IMR-90 (cell line): ENCODE data around the gene DNAH5. TPM values are rescaled to one million over a fixed set of nuclear protein-coding genes. Genes with fewer than 3 reads are reported as not detected.

Experiments used
- ATAC-seq: fragments of 200-7000 bp; cut with Tn5 transposase; 2 replicates; pipeline ENCODE4 v1.9.1; 2020; ENCODE audit warnings: low read depth, mild to moderate bottlenecking, moderate library complexity
- BruUV-seq: library from RNA; stranded (reverse); fragments of 400-500 nt; replicated peaks from 2 replicates; lab custom pipeline; 2021; lab: Mats Ljungman, UMichigan
- CTCF ChIA-PET: fragments of 300-600 bp; formaldehyde crosslinking; extraction: SDS; loops from one replicate; lab custom pipeline; 2021; ENCODE audit warnings: antibody characterized with exemption; lab: Yijun Ruan, JAX
- POLR2A ChIA-PET: fragments of 300-600 bp; sonication (Branson Sonifier 250); formaldehyde crosslinking; loops from one replicate; lab custom pipeline; 2022; ENCODE audit warnings: antibody characterized with exemption; ENCODE audit not compliant: unreplicated experiment; lab: Charles Lee
- DNase-seq: peaks from one replicate; pipeline ENCODE4 v3.0.0; 2013
- H2AFZ ChIP-seq: replicated peaks from 2 replicates; pipeline ENCODE3; 2013; ENCODE audit warnings: low read length, mild to moderate bottlenecking; ENCODE audit not compliant: poor library complexity
- H2AK5ac ChIP-seq: 2 replicates; pipeline ENCODE4 v1.6.1; 2013; ENCODE audit warnings: low read depth, low read length, inconsistent platforms
- H2AK9ac ChIP-seq: replicated peaks from 2 replicates; pipeline ENCODE3; 2013; ENCODE audit warnings: mild to moderate bottlenecking, low read depth, low read length, moderate library complexity; ENCODE audit not compliant: poor library complexity
- H2BK120ac ChIP-seq: 2 replicates; pipeline ENCODE4 v1.6.1; 2013; ENCODE audit warnings: low read depth, low read length, inconsistent platforms
- H2BK15ac ChIP-seq: 3 replicates; pipeline ENCODE4 v1.6.1; 2013; ENCODE audit warnings: low read depth, low read length, inconsistent platforms
- H2BK20ac ChIP-seq: 2 replicates; pipeline ENCODE4 v1.6.1; 2013; ENCODE audit warnings: low read depth, mild to moderate bottlenecking, inconsistent platforms, low read length, moderate library complexity
- H2BK5ac ChIP-seq: 2 replicates; pipeline ENCODE4 v1.6.1; 2013; ENCODE audit warnings: mild to moderate bottlenecking, low read depth, low read length, inconsistent platforms; ENCODE audit not compliant: poor library complexity, severe bottlenecking
- H3K14ac ChIP-seq: replicated peaks from 2 replicates; pipeline ENCODE4 v1.6.1; 2013; ENCODE audit warnings: low read depth, low read length, inconsistent platforms
- H3K18ac ChIP-seq: 2 replicates; pipeline ENCODE4 v1.6.1; 2013; ENCODE audit warnings: low read depth, low read length, control low read depth
- H3K23ac ChIP-seq: 2 replicates; pipeline ENCODE4 v1.6.1; 2013; ENCODE audit warnings: low read depth, low read length, inconsistent platforms
- H3K27ac ChIP-seq: 2 replicates; pipeline ENCODE4 v1.5.1; 2013; ENCODE audit warnings: mild to moderate bottlenecking, control low read depth, low read length; ENCODE audit not compliant: insufficient read depth
- H3K27me3 ChIP-seq: 2 replicates; pipeline ENCODE4 v1.6.1; 2013; ENCODE audit warnings: low read length; ENCODE audit not compliant: control insufficient read depth, insufficient read depth
- H3K36me3 ChIP-seq: 2 replicates; pipeline ENCODE4 v1.6.1; 2013; ENCODE audit warnings: low read length, mixed read lengths; ENCODE audit not compliant: control insufficient read depth, insufficient read depth
- H3K4ac ChIP-seq: 2 replicates; pipeline ENCODE4 v1.6.1; 2013; ENCODE audit warnings: low read depth, low read length, inconsistent platforms
- H3K4me1 ChIP-seq: 2 replicates; pipeline ENCODE4 v1.6.1; 2013; ENCODE audit warnings: low read length, mixed read lengths; ENCODE audit not compliant: control insufficient read depth, insufficient read depth
- H3K4me2 ChIP-seq: 2 replicates; pipeline ENCODE4 v1.6.1; 2013; ENCODE audit warnings: low read depth, mild to moderate bottlenecking, control low read depth, low read length, moderate library complexity
- H3K4me3 ChIP-seq: 2 replicates; pipeline ENCODE4 v1.5.1; 2013; ENCODE audit warnings: low read depth, mild to moderate bottlenecking, control low read depth, low read length, moderate library complexity; ENCODE audit not compliant: insufficient read depth
- H3K56ac ChIP-seq: 2 replicates; pipeline ENCODE4 v1.6.1; 2013; ENCODE audit warnings: low read length, inconsistent platforms; ENCODE audit not compliant: insufficient read depth; ENCODE audit errors: extremely low read depth
- H3K79me1 ChIP-seq, 2 experiments: 2 replicates each; pipeline ENCODE4 v1.6.1; 2013; ENCODE audit warnings: low read length in 2 of 2, inconsistent platforms in 1 of 2, low read depth in 1 of 2
- H3K9ac ChIP-seq: 2 replicates; pipeline ENCODE4 v1.6.1; 2013; ENCODE audit warnings: low read depth, low read length, control low read depth
- H3K9me1 ChIP-seq: 2 replicates; pipeline ENCODE4 v1.6.1; 2013; ENCODE audit warnings: low read length, inconsistent platforms; ENCODE audit not compliant: insufficient read depth
- H3K9me3 ChIP-seq: 2 replicates; pipeline ENCODE4 v1.6.1; 2013; ENCODE audit warnings: low read length; ENCODE audit not compliant: control insufficient read depth, insufficient read depth
- H4K20me1 ChIP-seq: 2 replicates; pipeline ENCODE4 v1.6.1; 2013; ENCODE audit warnings: low read length, inconsistent platforms; ENCODE audit not compliant: insufficient read depth
- H4K5ac ChIP-seq: 2 replicates; pipeline ENCODE4 v1.6.1; 2013; ENCODE audit warnings: mild to moderate bottlenecking, low read depth, low read length, control low read depth
- H4K8ac ChIP-seq, 2 experiments: 2 replicates each; pipeline ENCODE4 v1.6.1; 2013; ENCODE audit warnings: low read depth in 2 of 2, low read length in 2 of 2, control low read depth in 1 of 2, inconsistent platforms in 1 of 2
- H4K91ac ChIP-seq: 2 replicates; pipeline ENCODE4 v1.6.1; 2013; ENCODE audit warnings: low read depth, low read length, inconsistent platforms; ENCODE audit not compliant: insufficient read depth
- BHLHE40 ChIP-seq: fragments of 150-350 bp; IDR thresholded peaks from 2 replicates; pipeline ENCODE4 v1.6.1; 2016; ENCODE audit warnings: mild to moderate bottlenecking, low read depth, low read length
- CEBPB ChIP-seq: IDR thresholded peaks from 2 replicates; pipeline ENCODE4 v1.6.1; 2012; ENCODE audit warnings: low read depth, low read length, improper control_type of control experiment
- CHD1 ChIP-seq: IDR thresholded peaks from 2 replicates; pipeline ENCODE4 v1.6.1; 2012; ENCODE audit warnings: low read depth, low read length, improper control_type of control experiment
- CTCF ChIP-seq: conservative IDR thresholded peaks from 2 replicates; pipeline ENCODE4 v1.5.1; 2012; ENCODE audit warnings: mild to moderate bottlenecking, low read depth, low read length, improper control_type of control experiment
- ELK1 ChIP-seq: fragments of 150-350 bp; IDR thresholded peaks from 2 replicates; pipeline ENCODE4 v1.6.1; 2016; ENCODE audit warnings: low read depth, mild to moderate bottlenecking, low read length, moderate library complexity, borderline replicate concordance
- FOS ChIP-seq: fragments of 150-350 bp; IDR thresholded peaks from 2 replicates; pipeline ENCODE4 v1.6.1; 2016; ENCODE audit warnings: low read depth, low read length
- MAFK ChIP-seq: IDR thresholded peaks from 2 replicates; pipeline ENCODE4 v1.6.1; 2012; ENCODE audit warnings: low read depth, low read length, improper control_type of control experiment
- MAZ ChIP-seq: IDR thresholded peaks from 2 replicates; pipeline ENCODE4 v1.6.1; 2012; ENCODE audit warnings: low read depth, mild to moderate bottlenecking, low read length, improper control_type of control experiment, moderate library complexity, borderline replicate concordance
- MXI1 ChIP-seq: IDR thresholded peaks from 2 replicates; pipeline ENCODE4 v1.6.1; 2012; ENCODE audit warnings: low read depth, mild to moderate bottlenecking, low read length, moderate library complexity, borderline replicate concordance
- NFE2L2 ChIP-seq: fragments of 150-350 bp; IDR thresholded peaks from 2 replicates; pipeline ENCODE4 v1.6.1; 2016; ENCODE audit warnings: low read depth, mild to moderate bottlenecking, low read length
- POLR2A ChIP-seq: IDR thresholded peaks from 2 replicates; pipeline ENCODE4 v1.6.1; 2012; ENCODE audit warnings: mild to moderate bottlenecking, low read depth, low read length
- RAD21 ChIP-seq: IDR thresholded peaks from 2 replicates; pipeline ENCODE4 v1.6.1; 2012; ENCODE audit warnings: low read length, improper control_type of control experiment
- RCOR1 ChIP-seq: IDR thresholded peaks from 2 replicates; pipeline ENCODE4 v1.6.1; 2012; ENCODE audit warnings: mild to moderate bottlenecking, low read length, improper control_type of control experiment; ENCODE audit not compliant: insufficient replicate concordance
- RFX5 ChIP-seq: IDR thresholded peaks from 2 replicates; pipeline ENCODE4 v1.8.0; 2012; ENCODE audit warnings: low read depth, mild to moderate bottlenecking, low read length, moderate library complexity
- SMC3 ChIP-seq: fragments of 150-350 bp; IDR thresholded peaks from 2 replicates; pipeline ENCODE4 v1.6.1; 2016; ENCODE audit warnings: low read depth, mild to moderate bottlenecking, antibody characterized with exemption, low read length, moderate library complexity
- USF2 ChIP-seq: fragments of 150-350 bp; IDR thresholded peaks from 2 replicates; pipeline ENCODE4 v1.6.1; 2017; ENCODE audit warnings: mild to moderate bottlenecking, antibody characterized with exemption, low read length, low read depth
- WGBS, 2 experiments: methylation state at CpG; one replicate each; pipeline versions ENCODE4 v1.1.5 to v1.1.7; 2013; ENCODE audit warnings: missing lambda C conversion rate in 2 of 2; ENCODE audit not compliant: insufficient read length in 1 of 2; ENCODE audit errors: extremely low coverage in 2 of 2; 5-methylcytosine and 5-hydroxymethylcytosine counted together
- dilution Hi-C: fragments of 300-500 bp; cut with HindIII; formaldehyde crosslinking; loops from one replicate; pipeline ENCODE4 v1.14.3; 2018; ENCODE audit warnings: low sequenced_read_pairs; ENCODE audit not compliant: unreplicated experiment
- in situ Hi-C: fragments of 300-500 bp; cut with MboI; formaldehyde crosslinking; loops from 3 replicates; pipeline ENCODE4 v1.14.3; 2019; ENCODE audit warnings: low sequenced_read_pairs, inconsistent platforms, mixed read lengths
- intact Hi-C: fragments of 100-400 bp; cut with micrococcal nuclease; formaldehyde crosslinking; loops from 2 replicates; pipeline ENCODE4 v1.10.0; 2022
- polyA plus RNA-seq, 3 experiments: library from polyadenylated mRNA; depleted of rRNA; stranded (reverse); fragments of >200 nt; gene quantifications; 2 replicates each; pipeline ENCODE4 v1.2.3, GENCODE V29; 2012; ENCODE audit warnings: low replicate concordance in 1 of 3
- total RNA-seq: library from RNA; depleted of rRNA; stranded (reverse); fragments of >200 nt; gene quantifications from 2 replicates; pipeline ENCODE4 v1.2.3, GENCODE V29; 2012

Gene DNAH5
- total and polyA plus RNA-seq, 2 of the 4 experiments (the other 2 are of a cell fraction), result 1.9 to 4.3 TPM

DNA sequence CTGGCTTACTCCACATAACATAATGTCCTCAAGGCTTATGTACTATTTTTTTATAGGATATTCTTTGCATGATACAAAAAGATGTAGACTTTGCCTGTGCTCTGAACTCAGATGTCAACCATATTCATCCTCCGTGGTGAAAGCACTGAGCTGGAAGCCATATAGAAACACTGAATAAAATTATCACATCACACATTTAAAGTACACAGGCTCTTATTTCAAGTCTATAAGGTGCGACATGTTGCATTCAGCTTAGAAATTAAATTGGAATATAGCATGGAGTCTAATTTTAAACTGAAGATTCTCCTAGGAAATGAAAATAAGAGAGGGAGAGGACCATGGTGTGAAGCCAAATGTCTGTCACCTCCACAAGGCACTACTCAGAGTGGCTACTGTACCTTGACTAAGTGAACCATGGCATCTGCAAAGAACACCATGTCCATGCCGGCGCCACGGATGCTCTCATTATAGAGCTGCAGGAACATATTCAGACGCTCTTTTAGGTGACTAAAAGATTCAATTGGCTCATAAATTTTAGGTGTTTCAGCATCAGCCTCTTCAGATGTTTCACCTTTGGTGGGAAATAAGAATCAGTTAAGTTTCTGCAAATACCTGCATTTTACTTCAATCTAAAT lies 158.6 kb downstream of the DNAH5 start:
- peaks cover 11% of the 10 kb centered on the region for H3K36me3 ChIP-seq
- no peak overlapping the region for H4K5ac ChIP-seq
- no peaks in the 10 kb centered on the region for H4K20me1 ChIP-seq
- in situ Hi-C loops, result no loop called here
- BruUV-seq, result no TSS peak
- no peaks in the 10 kb centered on the region for H3K27me3 ChIP-seq
- H3K9ac ChIP-seq, result no peak overlapping the region
- no peak overlapping the region for H3K18ac ChIP-seq
- no peaks in the 10 kb centered on the region; the same call in 1 of the 2 replicates for H3K9me1 ChIP-seq
- dilution Hi-C loops, result no loop called here
- no peak overlapping the region for H2BK5ac ChIP-seq
- no peak overlapping the region for H3K4ac ChIP-seq
- no peak overlapping the region for H3K14ac ChIP-seq
- ChIA-PET POLR2A (no interaction called here), CTCF (no interaction called here)
- DNase-seq (no peak), ATAC-seq (no peak)
- no peak overlapping the region for H2AFZ ChIP-seq
- no peaks in the 10 kb centered on the region for H3K9me3 ChIP-seq
- H3K4me3 ChIP-seq, result no peak overlapping the region
- H3K79me1 ChIP-seq, result no peaks in the 10 kb centered on the region
- intact Hi-C loops, result loop anchor here (10.0 kb wide), 1 partner anchor 99 kb away; no protein-coding TSS in a partner anchor
- H3K27ac ChIP-seq, result no peak overlapping the region
- no peak overlapping the region for H4K91ac ChIP-seq
- H2BK15ac ChIP-seq, result no peak overlapping the region
- no peak overlapping the region for H3K56ac ChIP-seq
- no peak overlapping the region for H2AK9ac ChIP-seq
- H2BK120ac ChIP-seq, result no peak overlapping the region
- H3K23ac ChIP-seq, result no peak overlapping the region
- H3K4me2 ChIP-seq, result no peak overlapping the region
- no peak overlapping the region for H4K8ac ChIP-seq
- no peak for TF ChIP-seq FOS
- no peak for TF ChIP-seq NFE2L2
- no peak for TF ChIP-seq POLR2A
- TF ChIP-seq MXI1, result no peak
- no peak for TF ChIP-seq CEBPB
- TF ChIP-seq CHD1, result no peak
- TF ChIP-seq CTCF, result no peak
- no peak for TF ChIP-seq ELK1
- TF ChIP-seq MAZ, result no peak
- TF ChIP-seq RCOR1, result no peak
- no peak for TF ChIP-seq MAFK
- no peak for TF ChIP-seq RAD21
- no peak for TF ChIP-seq RFX5
- TF ChIP-seq USF2, result no peak
- TF ChIP-seq BHLHE40, result no peak
- no peak for TF ChIP-seq SMC3
- H2AK5ac ChIP-seq, result no peak overlapping the region
- no peaks in the 10 kb centered on the region; the same call in 1 of the 2 replicates for H3K4me1 ChIP-seq
- no peak overlapping the region for H2BK20ac ChIP-seq
- WGBS, 2 experiments, result no CpG with 5 or more reads among the region's 6 CpGs
